K562 (cell line): ENCODE data around the gene IGF2R. TPM values are rescaled to one million over a fixed set of nuclear protein-coding genes. Genes with fewer than 3 reads are reported as not detected.

ENCODE experiments used
- ATF3 ChIP-seq, 2 experiments: fragments of 450-650 bp in 1 of 2; sonication (generic) in 1 of 2; formaldehyde crosslinking in 1 of 2; IDR thresholded peaks in 1 of 2; conservative IDR thresholded peaks in 1 of 2; 2 replicates each; pipeline versions ENCODE4 v1.6.1 to v1.8.1; 2016 to 2023; ENCODE audit warnings: mild to moderate bottlenecking in 2 of 2, moderate library complexity in 2 of 2, inconsistent platforms in 1 of 2, missing genetic modification reagents in 1 of 2
- BRF1 ChIP-seq: IDR thresholded peaks from 3 replicates; pipeline ENCODE4 v1.6.1; 2011; ENCODE audit warnings: borderline replicate concordance, mild to moderate bottlenecking; ENCODE audit not compliant: insufficient read length; ENCODE audit errors: extremely low read depth
- EP400 ChIP-seq: fragments of 450-650 bp; IDR thresholded peaks from 2 replicates; pipeline ENCODE4 v1.6.1; 2017; ENCODE audit warnings: antibody characterized with exemption, mild to moderate bottlenecking, moderate library complexity
- HOMEZ ChIP-seq: fragments of 250-450 bp; sonication (Bioruptor Pico); IDR thresholded peaks from 2 replicates; pipeline ENCODE4 v1.4.0; 2020; ENCODE audit warnings: mild to moderate bottlenecking, moderate library complexity
- LARP7 ChIP-seq: fragments of 450-650 bp; IDR thresholded peaks from 2 replicates; pipeline ENCODE4 v1.6.1; 2016
- LEF1 ChIP-seq: fragments of 450-650 bp; IDR thresholded peaks from 2 replicates; pipeline ENCODE4 v1.6.1; 2016; ENCODE audit warnings: mild to moderate bottlenecking
- MAFF ChIP-seq: IDR thresholded peaks from 2 replicates; pipeline ENCODE4 v1.6.1; 2012; ENCODE audit warnings: low read length, improper control_type of control experiment
- MAFK ChIP-seq: IDR thresholded peaks from 2 replicates; pipeline ENCODE4 v1.6.1; 2011; ENCODE audit warnings: low read length, improper control_type of control experiment
- PRDM10 ChIP-seq: fragments of 450-650 bp; IDR thresholded peaks from 2 replicates; pipeline ENCODE4 v1.6.1; 2018; ENCODE audit not compliant: partially characterized antibody
- RBFOX2 ChIP-seq: fragments of 200-400 bp; formaldehyde crosslinking; IDR thresholded peaks from 2 replicates; pipeline ENCODE4 v1.6.1; 2017; ENCODE audit warnings: low read depth, mild to moderate bottlenecking, low read length, moderate library complexity
- SIN3A ChIP-seq, 2 experiments: fragments of 150-350 bp in 1 of 2; IDR thresholded peaks; 2 replicates each; pipeline ENCODE4 v1.6.1; 2011 to 2016; ENCODE audit warnings: borderline replicate concordance in 2 of 2, low read depth in 2 of 2, low read length in 2 of 2, mild to moderate bottlenecking in 2 of 2, moderate library complexity in 2 of 2; ENCODE audit not compliant: control insufficient read depth in 1 of 2
- SPI1 ChIP-seq: IDR thresholded peaks from 2 replicates; pipeline ENCODE4 v1.6.1; 2011; ENCODE audit warnings: low read depth, low read length, control low read depth, borderline replicate concordance
- SRSF7 ChIP-seq: fragments of 200-400 bp; formaldehyde crosslinking; optimal IDR thresholded peaks from 2 replicates; pipeline ENCODE3; 2017; ENCODE audit warnings: mild to moderate bottlenecking, low read depth, low read length
- ZBTB2 ChIP-seq: fragments of 450-650 bp; IDR thresholded peaks from 2 replicates; pipeline ENCODE4 v1.6.1; 2016; ENCODE audit warnings: antibody characterized with exemption
- ZBTB9 ChIP-seq: fragments of 450-650 bp; formaldehyde crosslinking; IDR thresholded peaks from 2 replicates; pipeline ENCODE4 v1.4.0; 2020; ENCODE audit warnings: mild to moderate bottlenecking, moderate library complexity
- ZFPM2 ChIP-seq: fragments of 250-450 bp; sonication (Bioruptor Pico); IDR thresholded peaks from 2 replicates; pipeline ENCODE4 v1.5.1; 2022; ENCODE audit warnings: mild to moderate bottlenecking
- ZFX ChIP-seq: sonication (generic); formaldehyde crosslinking; IDR thresholded peaks from 2 replicates; pipeline ENCODE4 v1.8.0; 2022; ENCODE audit warnings: mild to moderate bottlenecking, missing genetic modification reagents, moderate library complexity
- polyA plus RNA-seq, 8 experiments: library from polyadenylated mRNA; depleted of rRNA in 4 of 8; stranded (reverse) in 5 of 8; unstranded in 3 of 8; fragments of >200 nt; fragmentation: Nextera tagmentation in 2 of 8; fragmentation: Illumina TruSeq in 1 of 8; extraction: Ambion mirVana in 2 of 8; extraction: Trizol in 1 of 8; gene quantifications; 2 replicates each; pipeline versions ENCODE4 v1.2.1 to v1.2.3, GENCODE V29; 2011 to 2014; ENCODE audit warnings: inconsistent platforms in 1 of 8, missing spikeins in 1 of 8
- total RNA-seq, 7 experiments: library from RNA; depleted of rRNA in 6 of 7; stranded (reverse); fragments of >200 nt in 6 of 7; fragmentation: Illumina TruSeq in 2 of 7; extraction: Trizol in 2 of 7; gene quantifications; 2 replicates each; pipeline versions ENCODE4 v1.2.1 to v1.2.3, GENCODE V29; 2011 to 2021; ENCODE audit warnings: low replicate concordance in 1 of 7

Gene IGF2R
- total and polyA plus RNA-seq, 9 of the 15 experiments (the other 6 are each of a cell fraction or from before 2014, with no cell fraction given) = 3.5 to 92.3 (median 34.5) TPM

GRCh38 chr6:159989492-159990480 is 20.9 kb downstream of the IGF2R start (continued):
- TF ChIP-seq EP400 (peak; percentile 34; the same call in 1 of the 2 replicates), LEF1 (0 out of 2 replicates have a peak, but pooled peaks have one; percentile 16), ATF3 (IDR thresholded peaks at IDR 0.05) (peak; percentile 54; the same call in 1 of the 2 replicates), ATF3 (CRISPR knock-in tag; conservative IDR thresholded peaks at IDR 0.05) (no peak), RBFOX2 (no peak), ZBTB9 (CRISPR knock-in tag) (no peak), BRF1 (no peak), MAFK (peak; percentile 57), MAFF (peak; percentile 65), SIN3A (IDR thresholded peaks at IDR 0.05; ENCODE audit: borderline replicate concordance in 2 of 2, control insufficient read depth in 1 of 2, low read depth in 2 of 2, low read length in 2 of 2) (no peak), SRSF7 (no peak), ZFPM2 (CRISPR knock-in tag) (no peak), LARP7 (no peak), PRDM10 (peak; percentile 19), ZBTB2 (no peak), HOMEZ (CRISPR knock-in tag) (no peak), ZFX (CRISPR knock-in tag) (no peak), SPI1 (peak; percentile 99)
